H1 (cell line): Measurements from ENCODE around the gene SLC13A5. TPM values are rescaled to one million over a fixed set of nuclear protein-coding genes. Genes with fewer than 3 reads are reported as not detected.

ENCODE experiments used
- ASH2L ChIP-seq: fragments of 200-600, 300-600 bp; sonication (generic); IDR thresholded peaks from one replicate; pipeline ENCODE4 v1.7.1; 2017; ENCODE audit warnings: low read length
- BACH1 ChIP-seq: IDR thresholded peaks from 2 replicates; pipeline ENCODE4 v1.6.1; 2012; ENCODE audit warnings: low read length, improper control_type of control experiment
- CHD7 ChIP-seq: fragments of 300-600 bp; sonication (generic); IDR thresholded peaks from 2 replicates; pipeline ENCODE4 v1.7.1; 2012; ENCODE audit warnings: low read length, moderate library complexity, mild to moderate bottlenecking, inconsistent platforms; ENCODE audit not compliant: insufficient replicate concordance
- CTBP2 ChIP-seq: IDR thresholded peaks from 2 replicates; pipeline ENCODE4 v1.7.0; 2011; ENCODE audit warnings: borderline replicate concordance, mild to moderate bottlenecking, moderate library complexity, mixed read lengths, low read length; ENCODE audit not compliant: insufficient read depth, insufficient read length
- EP300 ChIP-seq, 2 experiments: IDR thresholded peaks; 1 replicate in 1 of 2; 2 replicates in 1 of 2; pipeline ENCODE4 v1.6.1; 2011 to 2012; ENCODE audit warnings: low read depth in 2 of 2, low read length in 2 of 2, mild to moderate bottlenecking in 2 of 2, borderline replicate concordance in 1 of 2, inconsistent platforms in 1 of 2, moderate library complexity in 1 of 2
- GABPA ChIP-seq: IDR thresholded peaks from 2 replicates; pipeline ENCODE4 v1.6.1; 2011; ENCODE audit warnings: mild to moderate bottlenecking, low read length, moderate library complexity, borderline replicate concordance; ENCODE audit not compliant: insufficient read depth
- JUND ChIP-seq: IDR thresholded peaks from 2 replicates; pipeline ENCODE4 v1.6.1; 2011; ENCODE audit warnings: mild to moderate bottlenecking, improper control_type of control experiment, low read length
- TCF12 ChIP-seq: IDR thresholded peaks from 2 replicates; pipeline ENCODE4 v1.6.1; 2011; ENCODE audit warnings: low read depth, mild to moderate bottlenecking, low read length
- polyA plus RNA-seq, 7 experiments: library from polyadenylated mRNA; depleted of rRNA in 3 of 7; stranded (reverse) in 5 of 7; unstranded in 2 of 7; fragments of >200 nt in 5 of 7; fragments of 200-250 nt in 2 of 7; gene quantifications; 1 replicate in 5 of 7; 2 replicates in 1 of 7; 4 replicates in 1 of 7; pipeline versions ENCODE4 v1.2.1 to v1.2.3, GENCODE V29; 2011 to 2013; ENCODE audit warnings: missing spikeins in 2 of 7, mixed read lengths in 2 of 7
- total RNA-seq: library from RNA; stranded (reverse); fragmentation: NEBNext Ultra II Directional; extraction: Animal tissue kit (Norgen Biotek cat#: 25700); gene quantifications from 2 replicates; pipeline ENCODE4 v1.2.1, GENCODE V29; 2021

The SLC13A5 gene
- total and polyA plus RNA-seq, 2 of the 8 experiments (the other 6 are each of a cell fraction or from before 2014, with no cell fraction given): 2.1 to 2.6 TPM

- TF ChIP-seq CHD7: no peak
- no peak for TF ChIP-seq BACH1
- no peak for TF ChIP-seq EP300 (IDR thresholded peaks at IDR 0.05; ENCODE audit: borderline replicate concordance in 1 of 2, low read depth in 2 of 2, low read length in 2 of 2)
- no peak for TF ChIP-seq TCF12
- no peak for TF ChIP-seq GABPA
- TF ChIP-seq CTBP2: no peak
- TF ChIP-seq ASH2L: no peak
- no peak for TF ChIP-seq JUND
These were observed 27.1 kb downstream of the SLC13A5 start (continued) for GRCh38 chr17:6686026-6686425.
